HG03135 (cell line): ENCODE data around the gene CNTNAP5.
"Not testable (repeated sequence)": the region's sequence is repeated elsewhere in the genome, so short reads cannot be mapped to it uniquely, and the experiment has no call there.

Source experiments
- ATAC-seq: cut with Tn5 transposase; IDR thresholded peaks from one replicate; pipeline ENCODE4 v1.9.1; 2021; ENCODE audit warnings: mild to moderate bottlenecking, moderate library complexity; ENCODE audit not compliant: unreplicated experiment

CNTNAP5 gene

DNA sequence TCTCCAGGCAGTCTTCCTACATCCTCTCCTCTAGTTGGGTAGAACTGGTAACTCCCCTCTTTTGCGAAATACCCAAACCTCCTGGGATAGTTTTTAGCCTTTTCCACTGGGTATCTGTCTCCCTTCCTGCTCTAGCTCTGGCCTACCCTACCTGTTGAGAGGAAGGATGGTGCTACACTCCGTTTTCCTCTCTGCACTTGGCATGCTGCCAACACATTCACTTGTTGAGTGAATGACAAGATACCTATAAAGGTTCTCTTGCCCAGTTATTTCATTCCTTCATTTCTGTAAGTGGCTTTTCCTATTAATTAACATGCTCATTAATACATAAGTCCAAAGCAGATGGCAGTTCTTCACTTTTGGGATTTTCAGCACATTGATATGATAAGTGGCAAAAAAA is 293.8 kb downstream of the CNTNAP5 start:
- no peak for ATAC-seq

DNA sequence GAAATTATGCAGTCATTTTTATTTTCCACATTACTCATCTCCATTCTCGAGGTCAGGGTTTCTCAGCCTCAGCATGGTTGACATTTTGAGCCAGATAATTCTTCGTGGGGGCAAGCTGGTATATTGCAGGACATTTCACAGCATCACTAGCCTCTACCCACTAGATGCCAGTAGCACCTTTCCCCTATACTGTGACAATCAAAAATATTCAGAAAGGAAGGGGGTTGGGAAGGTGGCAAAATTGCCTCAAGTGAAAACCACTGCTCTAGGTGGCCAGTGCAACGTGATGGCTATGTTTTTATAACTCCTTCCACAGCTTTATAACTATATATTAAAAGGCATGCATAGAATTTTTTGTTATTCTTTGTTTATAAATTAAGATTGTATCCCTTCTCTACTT is 294.5 kb downstream of the CNTNAP5 start:
- ATAC-seq = no peak

DNA sequence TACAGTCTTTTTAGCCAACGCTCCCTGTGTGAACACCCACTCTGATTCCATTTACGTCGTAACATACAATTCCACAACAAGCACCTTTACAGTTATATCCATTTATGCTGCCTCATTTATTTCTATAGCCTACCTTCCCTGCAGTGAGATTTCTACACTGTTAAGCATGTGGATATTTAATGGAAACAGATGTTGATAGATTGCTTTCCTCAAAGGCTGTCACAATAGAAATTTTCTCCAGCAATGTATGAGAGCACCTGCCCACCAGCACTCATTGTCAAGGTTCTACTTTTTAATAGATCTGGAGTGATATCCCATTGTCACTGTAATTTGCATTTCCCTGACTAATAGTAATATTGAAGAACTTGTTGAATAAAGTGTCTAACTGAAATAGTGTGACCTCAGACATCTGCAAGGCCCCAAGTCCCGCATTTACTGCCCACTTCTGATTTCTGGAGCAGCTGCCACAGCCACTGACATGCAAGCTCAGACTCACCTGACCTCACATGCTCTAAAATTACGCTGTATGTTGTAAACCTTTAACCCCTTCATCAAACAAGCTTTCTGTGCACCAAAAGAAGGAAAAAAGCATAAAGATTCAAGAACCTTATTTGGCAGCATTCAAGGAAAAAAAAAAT is 295.1 kb downstream of the CNTNAP5 start:
- no peak for ATAC-seq

DNA sequence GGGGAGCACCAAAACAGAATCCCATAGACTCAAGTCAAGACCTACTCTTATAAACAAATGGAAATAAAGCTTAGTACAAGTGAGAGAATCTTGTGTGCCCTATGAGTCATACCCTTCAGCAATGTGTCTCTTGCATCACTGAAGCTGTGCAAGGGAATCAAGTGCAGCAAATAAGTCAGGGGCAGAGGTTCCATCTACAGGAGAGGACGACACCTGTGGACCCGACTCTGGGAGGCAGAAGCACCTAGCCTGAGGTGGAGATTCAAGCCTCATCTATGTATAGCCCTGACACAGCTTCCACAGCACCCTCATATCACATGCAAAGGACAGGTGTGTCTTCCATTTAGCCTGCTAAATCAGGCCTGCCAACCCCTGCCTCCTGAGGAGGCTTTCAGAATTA is 298.2 kb downstream of the CNTNAP5 start:
- ATAC-seq = no peak

DNA sequence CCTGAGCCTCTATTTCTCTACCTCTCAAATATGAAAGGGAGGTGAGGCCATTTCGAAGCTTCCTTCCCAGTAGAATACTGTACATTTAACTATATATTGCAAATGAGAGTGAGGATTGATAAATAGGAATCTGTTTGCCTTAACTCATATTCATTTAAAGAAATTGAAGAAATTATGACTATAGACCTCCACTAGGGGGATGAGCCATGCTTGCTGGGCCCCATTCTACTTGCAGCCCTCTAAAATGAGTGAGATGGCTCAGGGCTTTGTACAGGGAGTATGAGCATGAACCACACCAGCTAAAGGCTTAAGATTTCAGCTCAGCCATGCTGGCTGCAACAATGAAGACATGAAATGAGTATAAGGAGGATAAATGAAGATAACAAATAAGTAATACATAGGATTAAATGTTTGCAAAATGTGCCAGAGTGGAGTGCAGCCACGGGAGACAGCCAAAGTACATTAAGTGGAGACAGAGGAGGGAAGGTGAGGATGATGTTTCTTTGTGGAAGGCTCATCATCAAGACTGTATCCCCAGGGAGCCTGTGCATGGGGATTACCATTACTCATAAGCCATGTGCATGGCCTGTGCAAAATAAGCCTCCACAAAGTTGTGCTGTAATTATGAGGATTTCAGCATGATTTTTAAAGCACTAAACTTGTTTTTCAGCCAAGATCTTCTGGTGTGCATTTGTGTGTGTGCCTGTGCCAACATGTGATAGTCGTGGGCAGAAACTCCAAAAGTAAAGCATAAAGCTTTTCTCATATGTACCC is 300.8 kb downstream of the CNTNAP5 start:
- no peak for ATAC-seq

DNA sequence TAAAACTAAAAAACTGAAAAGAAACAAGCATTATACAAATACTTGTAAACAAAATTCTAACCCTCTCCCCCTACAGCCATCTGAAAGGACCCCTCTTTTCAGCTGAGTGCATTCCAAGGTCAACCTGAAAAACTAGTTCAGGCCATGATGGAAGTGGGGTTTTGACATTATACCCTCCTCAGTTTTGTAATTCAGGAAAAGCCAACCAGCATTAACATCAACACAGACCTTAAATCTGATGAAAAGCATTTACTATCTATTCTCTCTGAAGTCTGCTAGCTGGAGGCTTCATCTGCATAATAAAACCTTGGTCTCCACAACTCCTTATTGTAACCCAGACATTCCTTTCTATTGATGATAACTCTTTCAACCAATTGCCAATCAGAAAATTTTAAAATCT is 302.2 kb downstream of the CNTNAP5 start:
- ATAC-seq = no peak

DNA sequence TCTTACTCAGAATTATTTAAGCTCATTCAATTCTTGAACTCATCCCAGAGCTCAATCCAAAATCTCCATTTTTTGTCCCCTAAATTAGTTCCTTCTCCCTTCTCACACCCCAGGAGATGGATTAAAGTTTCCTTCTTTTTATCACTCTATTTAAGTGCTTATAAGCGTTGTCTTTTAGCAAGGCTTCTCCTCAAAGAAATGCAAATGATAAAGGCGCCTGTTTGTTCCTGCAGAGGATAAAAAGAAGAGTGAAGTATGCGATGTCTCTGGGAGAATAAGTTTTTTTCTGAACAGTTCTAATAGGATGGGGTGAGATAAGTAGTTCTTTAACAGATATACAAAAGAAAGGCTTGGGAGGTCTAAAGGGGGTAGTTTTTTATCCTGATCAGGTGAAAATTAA is 303.3 kb downstream of the CNTNAP5 start:
- no peak for ATAC-seq

DNA sequence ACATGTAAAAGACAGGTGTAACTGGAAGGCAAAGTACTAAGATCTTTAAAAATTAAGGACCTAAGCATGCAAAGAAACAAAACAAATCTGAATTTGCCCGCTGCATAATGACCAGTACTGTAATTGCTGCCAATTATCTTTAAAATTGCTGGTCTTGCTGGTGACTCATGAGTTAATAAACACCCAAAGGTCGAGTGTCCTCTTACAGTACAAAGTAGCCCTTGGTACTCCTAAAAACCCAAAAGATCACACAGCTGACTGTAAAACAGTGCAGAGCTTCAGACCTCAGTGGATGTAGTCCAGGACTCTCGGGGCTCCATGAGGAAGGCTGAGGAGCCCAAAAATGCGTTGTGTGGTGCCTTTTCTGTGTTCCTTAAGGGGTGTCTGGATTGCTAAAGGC is 308.7 kb downstream of the CNTNAP5 start:
- ATAC-seq = no peak

DNA sequence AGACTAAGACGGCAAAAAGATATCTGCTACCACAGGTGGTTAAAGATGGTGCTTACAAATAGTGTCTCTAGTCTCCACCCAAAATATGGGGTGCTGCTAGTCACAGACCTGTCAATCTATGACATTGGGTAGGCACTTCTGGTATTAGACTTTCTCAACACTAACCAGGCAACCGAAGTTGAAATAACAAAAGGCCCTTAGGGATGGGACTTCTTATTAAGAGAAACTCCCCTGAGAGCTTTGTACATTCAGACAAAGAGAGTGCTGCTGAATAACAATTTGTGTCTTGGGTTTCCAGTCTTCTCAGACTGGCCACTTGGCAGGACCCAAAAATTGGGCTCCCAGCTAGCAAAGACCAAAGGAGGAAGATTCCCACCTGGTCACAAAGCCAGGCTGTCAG is 310.0 kb downstream of the CNTNAP5 start:
- ATAC-seq = no peak

DNA sequence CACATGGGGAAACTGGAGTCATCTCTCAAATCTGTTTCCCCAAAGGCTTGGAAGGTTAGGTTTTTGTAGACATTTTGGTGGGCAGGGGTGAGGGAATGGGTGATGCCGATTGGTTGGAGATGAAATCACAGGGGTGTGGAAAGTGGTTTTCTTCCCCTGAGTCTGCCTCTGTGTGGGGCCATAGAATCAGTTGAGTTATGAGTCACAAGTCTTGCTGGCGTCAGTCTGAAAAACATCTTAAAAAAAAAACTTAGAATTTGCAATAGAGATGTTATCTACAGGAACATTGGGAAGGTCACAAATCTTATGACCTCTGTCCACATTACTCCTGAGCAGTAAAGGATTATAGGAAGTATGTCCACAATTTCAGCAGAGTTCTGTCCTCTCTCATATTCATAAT is 314.6 kb downstream of the CNTNAP5 start:
- no peak for ATAC-seq

DNA sequence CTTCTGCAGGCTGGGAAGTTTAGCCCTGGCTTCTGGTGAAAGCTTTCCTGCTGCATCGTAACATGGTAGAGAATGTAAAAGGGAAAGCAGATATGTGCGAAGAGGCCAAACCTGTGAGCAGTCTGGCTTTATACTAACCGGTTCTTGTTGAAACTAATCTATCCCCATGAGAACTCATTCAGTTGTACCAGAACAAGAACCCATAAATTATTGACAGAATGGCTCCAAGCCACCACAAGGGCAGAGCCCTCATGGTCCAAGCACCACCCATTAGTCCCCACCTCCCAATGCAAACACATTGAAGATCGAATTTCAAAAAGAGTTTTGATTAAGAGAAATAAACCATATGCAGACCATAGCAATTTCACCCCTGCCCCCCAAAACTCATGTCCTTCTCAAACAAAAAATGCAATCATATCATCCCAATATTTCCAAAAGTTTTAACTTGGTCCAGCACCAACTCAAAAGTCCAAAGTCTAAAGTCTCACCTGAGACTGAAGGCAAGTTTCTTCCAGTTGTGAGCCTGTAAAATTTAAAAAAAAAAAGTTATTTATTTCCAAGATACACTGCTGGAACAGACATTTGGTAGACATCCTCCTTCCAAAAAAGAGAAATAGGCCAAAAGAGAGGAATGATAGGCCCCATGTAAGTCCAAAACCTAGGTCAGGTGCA is 318.9 kb downstream of the CNTNAP5 start:
- no peak for ATAC-seq

DNA sequence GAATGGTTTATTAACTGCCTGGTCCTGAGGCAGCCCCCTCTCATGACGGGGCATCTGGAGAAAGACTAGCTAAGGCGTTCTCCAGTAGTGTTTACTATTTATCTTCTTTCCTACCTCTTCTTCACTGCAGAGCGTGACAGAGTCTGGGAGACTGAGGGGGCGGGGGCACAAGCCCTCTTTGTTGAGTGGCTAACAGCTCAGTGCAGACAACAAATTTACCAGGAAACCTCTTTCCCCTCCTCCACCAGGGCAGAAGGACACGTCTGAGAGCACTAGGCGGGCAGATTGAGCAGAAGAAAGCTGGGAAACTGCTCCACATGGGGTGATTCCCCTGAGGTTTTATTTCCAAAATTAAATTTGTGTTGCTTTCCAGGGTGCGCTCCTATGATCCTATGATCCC is 322.1 kb downstream of the CNTNAP5 start:
- no peak for ATAC-seq

DNA sequence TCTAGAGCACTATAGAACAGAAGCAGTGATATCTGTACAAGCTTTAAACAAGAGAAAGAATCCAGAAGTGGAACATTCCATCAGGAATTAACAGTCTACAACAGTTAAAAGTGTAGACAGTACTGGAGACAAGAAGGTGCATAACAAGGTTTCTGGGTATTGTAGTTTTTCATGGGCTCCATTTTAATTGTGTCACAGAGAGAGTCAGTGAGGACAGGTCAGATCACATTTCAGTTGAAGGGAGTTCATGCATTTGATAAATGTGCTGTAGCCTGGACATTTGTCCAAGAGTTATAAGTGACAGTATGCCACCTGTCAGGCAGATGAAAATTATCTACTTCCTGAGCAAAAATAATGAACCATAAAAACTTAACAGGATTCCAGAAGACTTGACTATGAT is 328.6 kb downstream of the CNTNAP5 start:
- ATAC-seq = no peak

DNA sequence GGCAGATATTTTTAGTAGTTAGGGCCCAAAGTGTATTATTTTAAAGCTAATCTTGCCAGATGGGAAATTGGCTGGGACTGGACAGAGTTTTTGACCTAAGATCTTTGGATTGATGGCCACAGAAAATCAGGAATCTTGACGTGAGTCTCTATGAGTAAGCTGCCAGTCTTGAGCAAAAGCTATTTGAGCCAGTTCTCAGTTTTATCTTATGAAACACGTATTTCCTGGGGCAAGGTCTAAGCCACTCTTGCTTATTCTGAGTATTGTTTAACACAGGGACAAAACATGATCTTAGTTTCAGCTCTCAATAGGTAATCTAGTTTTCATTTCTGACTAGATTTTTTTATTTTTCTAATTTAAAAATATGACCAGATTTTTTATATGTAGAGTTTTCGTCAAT is 329.4 kb downstream of the CNTNAP5 start:
- ATAC-seq = no peak

DNA sequence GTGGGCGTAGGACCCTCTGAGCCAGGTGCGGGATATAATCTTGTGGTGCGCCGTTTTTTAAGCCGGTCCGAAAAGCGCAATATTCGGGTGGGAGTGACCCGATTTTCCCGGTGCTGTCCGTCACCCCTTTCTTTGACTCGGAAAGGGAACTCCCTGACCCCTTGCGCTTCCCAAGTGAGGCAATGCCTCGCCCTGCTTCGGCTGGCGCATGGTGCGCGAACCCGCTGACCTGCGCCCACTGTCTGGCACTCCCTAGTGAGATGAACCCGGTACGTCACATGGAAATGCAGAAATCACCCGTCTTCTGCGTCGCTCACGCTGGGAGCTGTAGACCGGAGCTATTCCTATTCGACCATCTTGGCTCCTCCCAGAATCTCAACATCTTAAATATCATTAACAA is 336.9 kb downstream of the CNTNAP5 start:
- ATAC-seq = not testable (repeated sequence)

DNA sequence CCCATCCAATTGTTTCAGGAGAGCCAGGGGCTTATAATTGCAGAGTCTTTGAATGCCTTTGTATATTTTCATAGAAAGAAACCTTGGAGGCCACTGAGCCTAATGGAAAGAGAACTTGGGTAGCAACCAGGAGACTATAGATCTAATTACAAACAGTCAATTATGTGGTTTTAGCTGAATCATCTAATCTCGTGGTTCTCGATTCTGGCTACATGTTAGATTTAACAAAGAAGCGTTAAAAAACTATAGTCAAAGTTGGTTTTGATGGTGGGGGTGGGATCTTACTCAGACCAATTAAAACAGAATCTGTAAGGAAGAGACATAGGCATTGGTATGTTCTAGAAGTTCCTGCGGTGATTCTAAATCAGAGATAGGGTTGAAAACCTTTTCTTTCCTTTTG is 344.1 kb downstream of the CNTNAP5 start:
- ATAC-seq = no peak

DNA sequence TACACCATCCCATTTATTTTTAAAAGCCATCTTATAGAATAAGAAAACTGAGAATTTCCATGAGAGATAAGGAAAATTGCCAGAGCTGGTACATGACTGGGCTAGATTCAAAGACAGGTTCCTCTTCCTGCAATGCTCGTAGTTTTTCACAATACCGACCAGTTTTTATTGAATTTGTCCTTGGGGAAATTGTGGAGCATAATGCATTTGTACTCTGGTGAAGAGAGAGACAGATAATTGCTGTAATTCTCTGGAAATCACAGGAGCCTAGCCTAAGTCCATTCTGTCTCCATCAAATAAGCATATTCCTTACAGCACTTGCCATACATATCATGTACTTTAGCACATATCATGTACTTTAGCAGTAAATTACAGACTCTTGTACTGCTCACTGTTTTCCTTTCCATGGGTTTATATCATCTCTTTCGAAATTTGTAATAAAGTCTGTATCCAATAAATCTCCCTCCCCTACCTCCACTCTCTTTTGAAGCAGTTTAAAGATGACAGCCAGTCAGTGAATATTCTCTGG is 355.2 kb downstream of the CNTNAP5 start:
- ATAC-seq = no peak

DNA sequence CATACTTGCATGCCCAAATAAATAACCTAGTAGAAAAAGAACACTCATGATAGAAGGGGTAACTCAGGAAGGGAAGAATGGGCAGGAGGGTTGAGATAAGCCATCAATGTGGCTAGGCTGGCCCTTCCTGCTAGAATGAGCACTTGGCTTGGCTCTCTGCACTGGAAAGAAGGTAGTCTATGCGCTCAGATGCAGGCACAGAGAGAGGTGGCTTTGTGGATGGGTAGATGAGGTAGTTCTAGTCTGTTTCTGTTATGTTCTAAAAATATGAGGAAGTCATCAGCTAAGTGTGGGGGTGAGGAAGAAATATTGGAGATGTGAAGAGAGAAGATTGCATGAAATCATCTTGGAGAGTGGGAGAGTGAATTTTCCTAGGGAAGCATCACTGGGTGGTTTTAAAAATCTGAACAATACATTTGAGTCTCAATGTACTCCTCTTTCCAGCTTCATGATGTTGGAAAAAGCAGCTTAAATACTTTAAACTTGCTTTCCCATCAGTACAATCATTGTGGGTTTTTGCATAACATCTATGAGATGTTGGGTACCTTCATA is 357.1 kb downstream of the CNTNAP5 start:
- ATAC-seq = no peak

DNA sequence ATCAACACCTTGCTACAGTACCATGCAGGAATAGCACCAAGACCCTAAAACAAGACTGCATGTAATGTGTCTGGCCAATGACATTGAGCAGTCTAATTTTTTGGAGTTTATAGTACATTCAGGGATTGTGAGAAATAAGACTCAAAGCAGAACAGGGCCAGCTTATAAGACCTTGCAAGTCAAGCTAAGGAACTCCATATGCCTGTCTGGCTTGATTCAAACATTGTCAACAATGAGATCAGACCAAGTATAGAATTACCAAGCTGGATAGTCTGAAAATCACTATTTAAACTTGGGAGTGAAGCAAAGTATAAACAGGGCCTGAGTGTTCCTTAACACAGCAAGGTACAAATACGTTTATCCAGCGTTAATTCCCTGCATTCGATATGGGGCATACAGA is 370.9 kb downstream of the CNTNAP5 start:
- no peak for ATAC-seq

DNA sequence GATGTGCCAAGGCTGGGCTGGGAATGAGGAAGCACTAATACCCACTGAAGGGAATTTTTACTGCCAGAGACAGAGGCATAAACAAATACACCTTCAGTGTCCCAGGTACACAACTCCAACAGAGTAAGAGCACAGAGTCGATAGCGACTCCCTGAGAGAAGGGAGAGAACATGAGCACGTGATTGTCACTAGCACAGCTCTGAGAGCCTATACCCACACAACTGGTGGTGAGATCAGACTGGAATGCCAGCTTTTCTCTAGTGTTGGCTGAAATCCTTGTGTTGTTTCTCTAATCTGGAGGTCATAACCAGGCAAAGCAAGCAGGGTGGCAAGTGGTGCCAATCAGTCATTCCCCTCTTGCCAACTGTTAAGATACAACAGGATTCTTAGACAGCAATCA is 377.2 kb downstream of the CNTNAP5 start:
- ATAC-seq = no peak

DNA sequence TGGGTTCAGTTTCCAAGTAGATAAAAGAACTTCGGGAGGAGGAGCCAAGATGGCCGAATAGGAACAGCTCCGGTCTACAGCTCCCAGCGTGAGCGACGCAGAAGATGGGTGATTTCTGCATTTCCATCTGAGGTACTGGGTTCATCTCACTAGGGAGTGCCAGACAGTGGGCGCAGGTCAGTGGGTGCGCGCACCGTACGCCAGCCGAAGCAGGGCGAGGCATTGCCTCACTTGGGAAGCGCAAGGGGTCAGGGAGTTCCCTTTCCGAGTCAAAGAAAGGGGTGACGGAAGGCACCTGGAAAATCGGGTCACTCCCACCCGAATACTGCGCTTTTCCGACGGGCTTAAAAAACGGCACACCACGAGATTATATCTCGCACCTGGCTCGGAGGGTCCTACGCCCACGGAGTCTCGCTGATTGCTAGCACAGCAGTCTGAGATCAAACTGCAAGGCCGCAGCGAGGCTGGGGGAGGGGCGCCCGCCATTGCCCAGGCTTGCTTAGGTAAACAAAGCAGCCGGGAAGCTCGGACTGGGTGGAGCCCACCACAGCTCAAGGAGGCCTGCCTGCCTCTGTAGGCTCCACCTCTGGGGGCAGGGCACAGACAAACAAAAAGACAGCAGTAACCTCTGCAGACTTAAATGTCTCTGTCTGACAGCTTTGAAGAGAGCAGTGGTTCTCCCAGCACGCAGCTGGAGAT is 382.9 kb downstream of the CNTNAP5 start:
- not testable (repeated sequence) for ATAC-seq
